Mucosa of descending colon (tissue), 3 donors: Measurements from ENCODE around the gene CCDC60. TPM values are rescaled to one million over a fixed set of nuclear protein-coding genes. Genes with fewer than 3 reads are reported as not detected.

Source experiments
- ATAC-seq: fragments of 200-7000 bp; cut with Tn5 transposase; one replicate; pipeline ENCODE4 v1.9.1; 2020; ENCODE audit warnings: mild to moderate bottlenecking, moderate library complexity
- DNase-seq, 3 donors: peaks; one replicate each; pipeline ENCODE4 v3.0.0-alpha.2; 2020
- H3K36me3 ChIP-seq: fragments of 200-600 bp; one replicate; pipeline ENCODE4 v1.8.0; 2021; ENCODE audit warnings: low read depth, mild to moderate bottlenecking
- H3K4me1 ChIP-seq: fragments of 200-600 bp; one replicate; pipeline ENCODE4 v1.8.0; 2021; ENCODE audit warnings: low read depth, mild to moderate bottlenecking
- H3K4me3 ChIP-seq: fragments of 200-600 bp; one replicate; pipeline ENCODE4 v1.8.0; 2021; ENCODE audit warnings: mild to moderate bottlenecking
- H3K9me3 ChIP-seq: fragments of 200-600 bp; one replicate; pipeline ENCODE4 v1.8.0; 2021; ENCODE audit warnings: mild to moderate bottlenecking
- intact Hi-C, 2 donors: fragments of 100-400 bp; cut with DNase I in 1 of 2; cut with micrococcal nuclease in 1 of 2; formaldehyde crosslinking; loops; one replicate each; pipeline versions ENCODE4 v1.11.0 to v1.11.1; 2022; cut with DNase I, micrococcal nuclease
- total RNA-seq, 3 donors: library from RNA; stranded (reverse); fragmentation: NEBNext Ultra II Directional in 2 of 3; extraction: Animal tissue kit (Norgen Biotek cat#: 25700) in 2 of 3; gene quantifications; one replicate each; pipeline versions ENCODE4 v1.2.1 to v1.2.4, GENCODE V29; 2021 to 2023
- TF ChIP-seq, protein P1 (sequence below): fragments of 200-600 bp; IDR thresholded peaks from one replicate; pipeline ENCODE4 v1.8.0; 2022; ENCODE audit warnings: antibody characterized with exemption, mild to moderate bottlenecking
- donor health status: DM: no; HTN: no; CAD: no; lungs with moderate emphysema.
- donor health status: DM: no; HTN: no; CAD: no.
- donor health status: DM: no; HTN: yes; CAD: no.

CCDC60 gene
- total RNA-seq, 3 donors from 2014 or later, result 2.2 to 3.5 (median 2.9) TPM

DNA sequence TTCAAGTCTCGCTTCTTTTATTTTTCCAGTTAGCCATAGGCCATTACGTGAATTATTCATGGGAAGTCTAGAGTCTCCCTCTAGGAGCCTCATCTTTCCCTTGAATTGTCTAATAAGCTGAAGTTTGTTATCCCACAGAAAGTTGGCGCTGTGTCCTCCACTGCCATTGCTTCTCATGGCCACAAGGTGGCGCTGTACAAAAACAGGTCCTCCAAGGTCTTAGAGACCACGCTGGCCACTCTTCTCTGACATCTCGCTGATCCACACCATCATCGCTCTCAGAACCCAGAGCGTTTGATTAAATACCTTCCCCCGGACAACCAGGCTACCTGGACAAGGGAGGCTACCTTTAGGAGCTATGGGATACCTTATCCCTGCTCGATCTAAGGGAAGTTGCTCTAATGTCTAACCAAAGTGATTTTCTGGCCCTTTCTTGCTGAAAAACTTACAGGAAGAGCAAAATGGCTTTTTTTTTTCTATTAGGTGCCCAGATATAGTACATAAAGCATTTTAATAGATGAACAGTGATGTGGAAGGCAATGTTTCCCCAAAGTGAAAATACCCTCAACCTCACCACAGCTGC lies 110.0 kb downstream of the CCDC60 start:
- H3K9me3 ChIP-seq, result no peaks in the 10 kb centered on the region
- peak in 2 of 3 donors; percentile 31 to 40 for DNase-seq
- no peak overlapping the region for H3K4me3 ChIP-seq
- no peaks in the 10 kb centered on the region for H3K4me1 ChIP-seq
- no peaks in the 10 kb centered on the region for H3K36me3 ChIP-seq
- intact Hi-C loops, result no loop called here
- TF ChIP-seq, protein P1, sequence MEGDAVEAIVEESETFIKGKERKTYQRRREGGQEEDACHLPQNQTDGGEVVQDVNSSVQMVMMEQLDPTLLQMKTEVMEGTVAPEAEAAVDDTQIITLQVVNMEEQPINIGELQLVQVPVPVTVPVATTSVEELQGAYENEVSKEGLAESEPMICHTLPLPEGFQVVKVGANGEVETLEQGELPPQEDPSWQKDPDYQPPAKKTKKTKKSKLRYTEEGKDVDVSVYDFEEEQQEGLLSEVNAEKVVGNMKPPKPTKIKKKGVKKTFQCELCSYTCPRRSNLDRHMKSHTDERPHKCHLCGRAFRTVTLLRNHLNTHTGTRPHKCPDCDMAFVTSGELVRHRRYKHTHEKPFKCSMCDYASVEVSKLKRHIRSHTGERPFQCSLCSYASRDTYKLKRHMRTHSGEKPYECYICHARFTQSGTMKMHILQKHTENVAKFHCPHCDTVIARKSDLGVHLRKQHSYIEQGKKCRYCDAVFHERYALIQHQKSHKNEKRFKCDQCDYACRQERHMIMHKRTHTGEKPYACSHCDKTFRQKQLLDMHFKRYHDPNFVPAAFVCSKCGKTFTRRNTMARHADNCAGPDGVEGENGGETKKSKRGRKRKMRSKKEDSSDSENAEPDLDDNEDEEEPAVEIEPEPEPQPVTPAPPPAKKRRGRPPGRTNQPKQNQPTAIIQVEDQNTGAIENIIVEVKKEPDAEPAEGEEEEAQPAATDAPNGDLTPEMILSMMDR, result peak; percentile 38
- peak; percentile 71 for ATAC-seq

DNA sequence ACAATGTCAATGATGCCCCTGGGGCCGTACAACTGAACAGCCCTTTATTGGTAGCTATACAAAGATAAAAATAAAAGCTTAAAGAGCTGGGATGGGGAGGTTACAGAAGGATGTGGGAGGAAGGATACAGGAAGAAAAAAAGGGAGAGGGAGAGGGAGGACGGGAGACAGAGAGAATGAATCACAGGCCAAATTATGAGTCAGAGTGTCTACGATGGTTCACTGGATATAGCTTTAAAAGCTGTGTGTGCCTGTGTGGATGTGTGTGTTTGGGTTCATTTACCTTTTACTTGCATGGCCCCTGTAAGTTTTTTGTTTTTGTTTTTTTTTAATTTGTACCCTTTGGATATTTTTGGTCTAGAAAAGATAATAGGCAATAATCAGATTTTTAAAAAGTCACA lies 111.9 kb downstream of the CCDC60 start:
- no peak for DNase-seq
- H3K9me3 ChIP-seq, result no peaks in the 10 kb centered on the region
- no peaks in the 10 kb centered on the region for H3K4me1 ChIP-seq
- H3K36me3 ChIP-seq, result no peaks in the 10 kb centered on the region
- no peak overlapping the region for H3K4me3 ChIP-seq
- TF ChIP-seq, protein P1, result no peak
- ATAC-seq, result no peak
- intact Hi-C loops, result no loop called here

DNA sequence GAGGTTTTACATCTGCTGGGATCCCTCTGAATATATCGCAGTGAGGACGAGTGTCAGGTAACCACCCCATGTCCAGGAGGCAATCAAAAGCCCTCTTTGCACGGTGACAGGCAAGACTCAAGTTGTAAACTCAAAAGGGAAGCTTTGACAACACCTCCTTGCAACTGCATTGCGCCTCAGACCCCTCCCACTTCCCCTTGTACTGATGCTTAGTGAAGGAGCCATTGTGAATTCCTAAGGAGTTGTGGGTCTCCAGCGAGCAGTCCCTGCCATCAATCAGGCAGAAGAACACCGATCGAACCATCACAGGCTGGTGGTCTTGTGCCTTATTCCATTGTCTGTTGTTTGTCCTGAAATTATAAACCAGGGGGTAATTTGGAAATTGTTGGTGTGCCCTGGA lies 112.6 kb downstream of the CCDC60 start:
- no peaks in the 10 kb centered on the region for H3K9me3 ChIP-seq
- TF ChIP-seq, protein P1, result no peak
- no peaks in the 10 kb centered on the region for H3K4me1 ChIP-seq
- no peak for DNase-seq
- H3K36me3 ChIP-seq, result no peaks in the 10 kb centered on the region
- no peak overlapping the region for H3K4me3 ChIP-seq
- intact Hi-C loops, result no loop called here
- ATAC-seq, result no peak

DNA sequence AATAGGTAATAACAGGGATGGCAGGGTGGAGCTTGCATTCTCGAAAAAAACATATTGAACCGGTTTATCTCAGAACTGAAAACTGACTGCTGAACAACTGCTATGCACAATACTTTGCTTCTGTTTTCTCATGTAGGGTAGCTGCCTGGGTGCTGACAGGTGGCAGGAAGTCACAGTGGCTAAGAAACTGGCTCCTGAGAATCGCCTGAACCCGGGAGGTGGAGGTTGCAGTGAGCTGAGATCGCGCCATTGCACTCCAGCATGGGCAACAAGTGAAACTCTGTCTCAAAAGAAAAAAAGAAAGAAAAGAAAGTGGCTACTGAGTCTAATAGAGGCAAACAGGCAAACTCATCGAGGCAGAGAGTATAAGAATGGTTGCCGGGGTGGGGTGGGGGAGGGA lies 113.1 kb downstream of the CCDC60 start:
- TF ChIP-seq, protein P1, result no peak
- H3K4me1 ChIP-seq, result no peaks in the 10 kb centered on the region
- ATAC-seq (no peak), DNase-seq (no peak)
- no peaks in the 10 kb centered on the region for H3K9me3 ChIP-seq
- no peak overlapping the region for H3K4me3 ChIP-seq
- H3K36me3 ChIP-seq, result no peaks in the 10 kb centered on the region
- intact Hi-C loops, result no loop called here

DNA sequence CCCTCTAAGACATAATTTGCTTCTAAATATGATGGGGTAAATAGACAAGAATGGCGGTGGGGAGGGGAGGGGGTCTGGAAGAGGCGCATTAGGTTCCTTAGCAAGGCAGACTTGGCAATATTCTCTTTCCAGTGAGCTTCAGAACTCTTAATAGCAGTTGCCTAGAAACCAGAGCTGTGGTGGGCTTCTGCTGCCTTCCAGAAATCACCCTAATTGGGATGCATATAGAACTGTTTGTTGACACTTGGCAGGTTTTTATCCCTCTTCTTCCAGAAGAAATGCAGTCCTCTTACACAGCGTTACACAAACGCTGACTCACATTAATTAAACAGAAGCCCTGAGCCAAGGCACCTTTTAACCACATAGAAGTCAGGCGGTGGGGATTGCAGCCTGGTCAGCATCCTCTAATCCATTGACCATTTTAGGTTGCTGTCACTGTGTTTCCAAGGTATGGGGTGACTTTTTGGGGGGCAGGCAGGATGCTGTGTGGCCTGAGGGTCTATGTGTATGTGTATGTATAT lies 114.1 kb downstream of the CCDC60 start:
- intact Hi-C loops, result no loop called here
- Histone ChIP-seq H3K36me3 (no peaks in the 10 kb centered on the region), H3K4me1 (no peaks in the 10 kb centered on the region), H3K9me3 (no peaks in the 10 kb centered on the region), H3K4me3 (no peak overlapping the region)
- TF ChIP-seq, protein P1, result no peak
- ATAC-seq, result no peak
- no peak for DNase-seq
